NCI-H345 treated with DMSO at 0.1 percent for 48 hours (cell line): ENCODE results near the gene GAREM1.
"Not testable (repeated sequence)": the region's sequence is repeated elsewhere in the genome, so short reads cannot be mapped to it uniquely, and the experiment has no call there.

Source experiments
- DNase-seq: peaks from one replicate; lab custom pipeline; 2025; ENCODE audit not compliant: unreplicated experiment; lab: John Stamatoyannopoulos, UW

The GAREM1 gene

GRCh38 chr18:32293107-32293506 is 177.6 kb downstream of the GAREM1 start:
- DNase-seq, result no peak

- DNase-seq, result not testable (repeated sequence)
Observed at GRCh38 chr18:32291623-32292022, 179.1 kb downstream of the GAREM1 start.

GRCh38 chr18:32290810-32291209 is 179.9 kb downstream of the GAREM1 start:
- no peak for DNase-seq

- DNase-seq, result peak; percentile 44
Observed at GRCh38 chr18:32289483-32290075, 181.1 kb downstream of the GAREM1 start.

- DNase-seq, result no peak
Observed at GRCh38 chr18:32287873-32288272, 182.8 kb downstream of the GAREM1 start.

GRCh38 chr18:32287249-32287648 is 183.4 kb downstream of the GAREM1 start:
- DNase-seq, result no peak

GRCh38 chr18:32286749-32287148 is 183.9 kb downstream of the GAREM1 start:
- DNase-seq, result no peak

- DNase-seq, result no peak
Observed at GRCh38 chr18:32284284-32284683, 186.4 kb downstream of the GAREM1 start.

- DNase-seq, result no peak
Observed at GRCh38 chr18:32280911-32281310, 189.8 kb downstream of the GAREM1 start.

GRCh38 chr18:32280188-32280783 is 190.4 kb downstream of the GAREM1 start:
- no peak for DNase-seq

- no peak for DNase-seq
Observed at GRCh38 chr18:32278177-32278799, 192.4 kb downstream of the GAREM1 start.

GRCh38 chr18:32277549-32277948 is 193.1 kb downstream of the GAREM1 start:
- DNase-seq, result no peak

GRCh38 chr18:32276906-32277305 is 193.8 kb downstream of the GAREM1 start:
- DNase-seq, result no peak

GRCh38 chr18:32276256-32276655 is 194.4 kb downstream of the GAREM1 start:
- DNase-seq, result no peak

GRCh38 chr18:32275221-32275620 is 195.5 kb downstream of the GAREM1 start:
- DNase-seq, result no peak

GRCh38 chr18:32274307-32274706 is 196.4 kb downstream of the GAREM1 start:
- no peak for DNase-seq

GRCh38 chr18:32271672-32272208 is 198.9 kb downstream of the GAREM1 start:
- peak; percentile 42 for DNase-seq

GRCh38 chr18:32270341-32270740 is 200.3 kb downstream of the GAREM1 start:
- no peak for DNase-seq

GRCh38 chr18:32267463-32267862 is 203.2 kb downstream of the GAREM1 start:
- DNase-seq, result no peak

- DNase-seq, result no peak
Observed at GRCh38 chr18:32264401-32264800, 206.3 kb downstream of the GAREM1 start.

GRCh38 chr18:32262092-32262491 is 208.6 kb downstream of the GAREM1 start:
- no peak for DNase-seq

GRCh38 chr18:32261003-32261402 is 209.7 kb downstream of the GAREM1 start:
- no peak for DNase-seq
